Hepatocyte (in vitro differentiated cells): ENCODE results near the gene MID1. TPM values are rescaled to one million over a fixed set of nuclear protein-coding genes. Genes with fewer than 3 reads are reported as not detected.

ENCODE experiments used
- DNase-seq: peaks from one replicate; pipeline ENCODE4 v3.0.0-alpha.2; 2016; ENCODE audit warnings: low spot score
- H2AFZ ChIP-seq: fragments of 200-600 bp; sonication (generic); 2 replicates; pipeline ENCODE4 v1.6.0; 2016; ENCODE audit warnings: antibody characterized with exemption, mild to moderate bottlenecking
- H3K27ac ChIP-seq: fragments of 200-600 bp; sonication (generic); 2 replicates; pipeline ENCODE4 v1.5.1; 2016; ENCODE audit warnings: mild to moderate bottlenecking
- H3K27me3 ChIP-seq: fragments of 200-600 bp; sonication (generic); 2 replicates; pipeline ENCODE4 v1.6.1; 2016
- H3K36me3 ChIP-seq: fragments of 200-600 bp; sonication (generic); replicated peaks from 2 replicates; pipeline ENCODE4 v1.5.1; 2016; ENCODE audit warnings: low read depth; ENCODE audit not compliant: insufficient read depth
- H3K4me1 ChIP-seq: fragments of 200-600 bp; sonication (generic); 2 replicates; pipeline ENCODE4 v1.5.1; 2016; ENCODE audit warnings: mild to moderate bottlenecking, moderate library complexity; ENCODE audit not compliant: insufficient read depth
- H3K4me2 ChIP-seq: fragments of 200-600 bp; sonication (generic); 2 replicates; pipeline ENCODE4 v1.6.0; 2016
- H3K4me3 ChIP-seq: fragments of 200-600 bp; sonication (generic); 2 replicates; pipeline ENCODE4 v1.5.1; 2016; ENCODE audit warnings: mild to moderate bottlenecking
- H3K79me2 ChIP-seq: fragments of 200-600 bp; sonication (generic); 2 replicates; pipeline ENCODE4 v1.6.0; 2017; ENCODE audit warnings: mild to moderate bottlenecking
- H3K9me2 ChIP-seq: fragments of 200-600 bp; sonication (generic); replicated peaks from 2 replicates; pipeline ENCODE4 v1.6.0; 2017; ENCODE audit warnings: mild to moderate bottlenecking; ENCODE audit not compliant: insufficient read depth
- H3K9me3 ChIP-seq: fragments of 200-600 bp; sonication (generic); 2 replicates; pipeline ENCODE4 v1.5.1; 2016; ENCODE audit warnings: low read depth, mild to moderate bottlenecking
- H4K20me1 ChIP-seq: fragments of 200-600 bp; sonication (generic); 2 replicates; pipeline ENCODE4 v1.6.0; 2016; ENCODE audit warnings: mild to moderate bottlenecking; ENCODE audit not compliant: insufficient read depth, poor library complexity, severe bottlenecking
- EZH2 ChIP-seq: fragments of 200-600 bp; sonication (generic); IDR thresholded peaks from 2 replicates; pipeline ENCODE4 v1.6.1; 2016; ENCODE audit warnings: antibody characterized with exemption, mild to moderate bottlenecking, borderline replicate concordance
- EZH2phosphoT487 ChIP-seq: fragments of 200-600 bp; sonication (generic); IDR thresholded peaks from one replicate; pipeline ENCODE4 v1.6.1; 2018; ENCODE audit warnings: antibody characterized with exemption, mild to moderate bottlenecking, low read depth, moderate library complexity; ENCODE audit not compliant: unreplicated experiment, severe bottlenecking
- WGBS: methylation state at CpG from one replicate; pipeline ENCODE4 v1.1.6; 2016; ENCODE audit warnings: low lambda C conversion rate; ENCODE audit errors: missing lambda C conversion rate; 5-methylcytosine and 5-hydroxymethylcytosine counted together
- polyA plus RNA-seq: library from polyadenylated mRNA; unstranded; fragments of >200 nt; fragmentation: Nextera tagmentation; extraction: Ambion mirVana; gene quantifications from 2 replicates; pipeline ENCODE4 v1.2.1, GENCODE V29; 2016
- total RNA-seq: library from RNA; depleted of rRNA; stranded (reverse); fragments of >200 nt; gene quantifications from 2 replicates; pipeline ENCODE4 v1.2.3, GENCODE V29; 2014
- TF ChIP-seq, protein P1 (sequence below): fragments of 200-600 bp; sonication (generic); IDR thresholded peaks from 2 replicates; pipeline ENCODE4 v1.5.1; 2016; ENCODE audit warnings: antibody characterized with exemption, mild to moderate bottlenecking; ENCODE audit not compliant: poor library complexity

Gene MID1
- total and polyA plus RNA-seq, 2 experiments from 2014 or later, result 21.1 to 21.3 TPM

DNA sequence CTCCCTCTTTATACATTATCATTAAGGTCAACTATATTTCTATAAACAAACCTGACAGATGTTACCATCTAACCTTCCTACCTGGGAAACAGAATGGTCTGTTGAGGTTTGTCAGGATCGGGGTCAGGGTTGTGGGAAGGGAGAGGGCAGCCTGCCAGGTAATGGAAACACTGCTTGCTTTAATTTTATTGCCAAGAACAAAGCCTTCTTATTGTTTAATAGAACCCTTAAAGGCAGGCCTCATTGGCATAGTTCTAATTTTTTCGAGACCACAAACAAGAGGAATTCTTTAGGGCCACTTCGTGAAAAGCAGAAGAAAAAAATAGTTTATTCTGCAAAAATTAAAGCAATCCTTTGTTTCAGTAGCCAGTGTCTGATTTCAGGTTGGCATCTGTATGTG, 113.2 kb downstream of the MID1 start:
- Histone ChIP-seq H3K36me3 (no peaks in the 10 kb centered on the region), H3K27me3 (no peaks in the 10 kb centered on the region), H2AFZ (no peak overlapping the region), H3K4me3 (no peak overlapping the region), H3K9me2 (no peaks in the 10 kb centered on the region), H3K27ac (no peak overlapping the region), H3K4me1 (no peaks in the 10 kb centered on the region), H3K9me3 (no peaks in the 10 kb centered on the region), H4K20me1 (no peaks in the 10 kb centered on the region), H3K79me2 (no peaks in the 10 kb centered on the region), H3K4me2 (no peak overlapping the region)
- TF ChIP-seq, protein P1, sequence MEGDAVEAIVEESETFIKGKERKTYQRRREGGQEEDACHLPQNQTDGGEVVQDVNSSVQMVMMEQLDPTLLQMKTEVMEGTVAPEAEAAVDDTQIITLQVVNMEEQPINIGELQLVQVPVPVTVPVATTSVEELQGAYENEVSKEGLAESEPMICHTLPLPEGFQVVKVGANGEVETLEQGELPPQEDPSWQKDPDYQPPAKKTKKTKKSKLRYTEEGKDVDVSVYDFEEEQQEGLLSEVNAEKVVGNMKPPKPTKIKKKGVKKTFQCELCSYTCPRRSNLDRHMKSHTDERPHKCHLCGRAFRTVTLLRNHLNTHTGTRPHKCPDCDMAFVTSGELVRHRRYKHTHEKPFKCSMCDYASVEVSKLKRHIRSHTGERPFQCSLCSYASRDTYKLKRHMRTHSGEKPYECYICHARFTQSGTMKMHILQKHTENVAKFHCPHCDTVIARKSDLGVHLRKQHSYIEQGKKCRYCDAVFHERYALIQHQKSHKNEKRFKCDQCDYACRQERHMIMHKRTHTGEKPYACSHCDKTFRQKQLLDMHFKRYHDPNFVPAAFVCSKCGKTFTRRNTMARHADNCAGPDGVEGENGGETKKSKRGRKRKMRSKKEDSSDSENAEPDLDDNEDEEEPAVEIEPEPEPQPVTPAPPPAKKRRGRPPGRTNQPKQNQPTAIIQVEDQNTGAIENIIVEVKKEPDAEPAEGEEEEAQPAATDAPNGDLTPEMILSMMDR, result no peak
- TF ChIP-seq EZH2 (no peak), EZH2phosphoT487 (no peak)
- no peak for DNase-seq
- WGBS, result 44% methylated on average over 3 of the region's 3 CpGs

DNA sequence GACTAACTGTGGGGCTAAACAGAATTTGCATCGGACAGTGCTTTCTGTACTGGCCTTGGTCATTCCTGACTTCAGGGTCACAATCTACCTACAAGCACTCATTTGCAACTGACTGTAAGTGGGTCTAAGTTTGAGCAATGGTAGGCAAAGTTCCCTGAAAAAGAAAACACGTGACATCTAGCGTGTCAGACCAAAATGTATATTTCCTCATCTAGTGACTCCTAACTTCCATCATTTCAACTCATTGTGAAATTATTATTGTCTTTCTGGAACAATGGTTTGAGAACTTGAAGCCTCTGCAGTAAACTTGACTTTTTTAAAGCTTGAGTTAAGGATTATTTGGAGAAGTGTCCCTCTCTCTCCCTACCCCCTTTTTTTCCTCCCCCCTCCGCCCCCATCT, 113.6 kb downstream of the MID1 start:
- DNase-seq, result no peak
- Histone ChIP-seq H3K4me1 (no peaks in the 10 kb centered on the region), H3K4me3 (no peak overlapping the region), H3K27ac (no peak overlapping the region), H4K20me1 (no peaks in the 10 kb centered on the region), H3K9me2 (no peaks in the 10 kb centered on the region), H3K27me3 (no peaks in the 10 kb centered on the region), H3K36me3 (no peaks in the 10 kb centered on the region), H3K4me2 (no peak overlapping the region), H2AFZ (no peak overlapping the region), H3K79me2 (no peaks in the 10 kb centered on the region), H3K9me3 (no peaks in the 10 kb centered on the region)
- 76% methylated on average over 4 of the region's 4 CpGs for WGBS
- TF ChIP-seq EZH2, result no peak
- TF ChIP-seq, protein P1, result no peak
- TF ChIP-seq EZH2phosphoT487, result no peak

DNA sequence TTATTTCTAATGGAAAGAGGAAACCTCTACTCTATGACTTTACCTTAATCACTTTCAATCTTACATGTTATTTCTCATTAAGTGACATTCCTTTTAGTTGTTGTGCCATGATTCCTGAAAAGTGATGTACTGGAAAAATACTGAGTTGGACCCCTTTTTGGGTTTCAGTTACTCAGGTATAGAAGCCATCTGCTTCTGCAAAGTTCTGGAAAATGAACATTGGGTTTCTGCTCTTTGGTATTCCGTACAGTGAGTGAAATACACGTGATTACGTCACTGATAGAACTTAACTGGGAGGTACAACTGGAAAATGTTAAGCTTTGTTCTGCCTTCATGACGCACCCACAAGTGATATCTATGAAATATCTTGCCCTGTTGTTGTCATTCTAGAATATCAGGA, 114.7 kb downstream of the MID1 start:
- H3K4me1 ChIP-seq, result no peaks in the 10 kb centered on the region
- H3K4me3 ChIP-seq, result no peak overlapping the region
- H3K36me3 ChIP-seq, result no peaks in the 10 kb centered on the region
- no peaks in the 10 kb centered on the region for H3K9me3 ChIP-seq
- no peaks in the 10 kb centered on the region for H3K79me2 ChIP-seq
- no peaks in the 10 kb centered on the region for H4K20me1 ChIP-seq
- no peaks in the 10 kb centered on the region for H3K27me3 ChIP-seq
- no peak for DNase-seq
- WGBS, result 75% methylated on average over 4 of the region's 4 CpGs
- H3K27ac ChIP-seq, result no peak overlapping the region
- no peaks in the 10 kb centered on the region for H3K9me2 ChIP-seq
- TF ChIP-seq, protein P1, result no peak
- TF ChIP-seq EZH2, result no peak
- TF ChIP-seq EZH2phosphoT487, result no peak
- H3K4me2 ChIP-seq, result no peak overlapping the region
- H2AFZ ChIP-seq, result no peak overlapping the region

DNA sequence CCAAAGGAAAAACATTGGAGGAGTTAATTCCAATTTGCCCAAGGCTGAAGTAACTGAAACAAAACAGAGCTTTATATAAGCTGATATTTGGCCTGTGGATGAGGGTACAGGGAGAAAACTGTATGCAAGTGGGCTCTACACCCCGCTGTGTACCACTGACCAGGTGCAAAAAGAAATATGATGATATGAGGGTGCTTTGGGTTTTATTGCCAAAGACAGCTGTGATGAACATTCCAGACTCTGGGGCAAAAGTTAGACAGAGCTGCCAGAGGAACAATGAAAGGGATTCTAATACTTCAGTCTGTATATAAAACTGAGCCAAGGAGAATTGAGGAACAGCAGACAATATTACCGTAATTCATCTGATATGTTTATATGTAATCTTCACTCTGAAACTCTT, 117.4 kb downstream of the MID1 start:
- Histone ChIP-seq H3K4me3 (no peak overlapping the region), H3K4me1 (no peaks in the 10 kb centered on the region), H3K36me3 (no peaks in the 10 kb centered on the region), H3K27me3 (no peaks in the 10 kb centered on the region), H4K20me1 (no peaks in the 10 kb centered on the region), H3K27ac (no peak overlapping the region), H3K79me2 (no peaks in the 10 kb centered on the region), H2AFZ (no peak overlapping the region), H3K9me2 (no peaks in the 10 kb centered on the region), H3K9me3 (no peaks in the 10 kb centered on the region), H3K4me2 (no peak overlapping the region)
- TF ChIP-seq, protein P1, result no peak
- TF ChIP-seq EZH2phosphoT487, result no peak
- no peak for TF ChIP-seq EZH2
- WGBS, result 58% methylated on average over 2 of the region's 2 CpGs
- no peak for DNase-seq
